Activated naive CD8-positive, alpha-beta T cell treated with anti-CD3 and anti-CD28 coated beads, Interleukin-2, amount 10 ng/mL, durations not matched to agents 7 days and 5 days (primary cell): Measurements from ENCODE around the gene CWC25. TPM values are rescaled to one million over a fixed set of nuclear protein-coding genes. Genes with fewer than 3 reads are reported as not detected.

ENCODE experiments used
- ATAC-seq: fragments of 150-1000 bp; cut with Tn5 transposase; one replicate; pipeline ENCODE4 v1.10.0; 2021; ENCODE audit warnings: low read depth, moderate library complexity
- POLR2A ChIA-PET: fragments of 350-600 bp; sonication (Branson Sonifier 250); formaldehyde crosslinking; loops from one replicate; lab custom pipeline; 2021; ENCODE audit warnings: antibody characterized with exemption; lab: Charles Lee
- DNase-seq: peaks from one replicate; pipeline ENCODE4 v3.0.0; 2021
- H3K27ac Mint-ChIP-seq: one replicate; pipeline ENCODE4 v1.8.0; 2022; ENCODE audit warnings: mild to moderate bottlenecking, mixed read lengths
- H3K27me3 Mint-ChIP-seq: one replicate; pipeline ENCODE4 v1.8.0; 2022; ENCODE audit warnings: mild to moderate bottlenecking, moderate library complexity, mixed read lengths
- H3K36me3 Mint-ChIP-seq: one replicate; pipeline ENCODE4 v1.8.0; 2021; ENCODE audit warnings: mild to moderate bottlenecking, mixed read lengths
- H3K4me1 Mint-ChIP-seq: one replicate; pipeline ENCODE4 v1.8.0; 2021; ENCODE audit warnings: mixed read lengths
- H3K4me3 Mint-ChIP-seq: one replicate; pipeline ENCODE4 v1.8.0; 2022; ENCODE audit warnings: mild to moderate bottlenecking, moderate library complexity, mixed read lengths
- H3K9me3 Mint-ChIP-seq: one replicate; pipeline ENCODE4 v1.8.0; 2021; ENCODE audit warnings: mixed read lengths
- total RNA-seq, 2 experiments: library from RNA; stranded (reverse); gene quantifications; one replicate each; pipeline ENCODE4 v1.2.3, GENCODE V29; 2021

The CWC25 gene
- 10 to 100 TPM; 35.2 to 37.5 TPM for total RNA-seq

DNA sequence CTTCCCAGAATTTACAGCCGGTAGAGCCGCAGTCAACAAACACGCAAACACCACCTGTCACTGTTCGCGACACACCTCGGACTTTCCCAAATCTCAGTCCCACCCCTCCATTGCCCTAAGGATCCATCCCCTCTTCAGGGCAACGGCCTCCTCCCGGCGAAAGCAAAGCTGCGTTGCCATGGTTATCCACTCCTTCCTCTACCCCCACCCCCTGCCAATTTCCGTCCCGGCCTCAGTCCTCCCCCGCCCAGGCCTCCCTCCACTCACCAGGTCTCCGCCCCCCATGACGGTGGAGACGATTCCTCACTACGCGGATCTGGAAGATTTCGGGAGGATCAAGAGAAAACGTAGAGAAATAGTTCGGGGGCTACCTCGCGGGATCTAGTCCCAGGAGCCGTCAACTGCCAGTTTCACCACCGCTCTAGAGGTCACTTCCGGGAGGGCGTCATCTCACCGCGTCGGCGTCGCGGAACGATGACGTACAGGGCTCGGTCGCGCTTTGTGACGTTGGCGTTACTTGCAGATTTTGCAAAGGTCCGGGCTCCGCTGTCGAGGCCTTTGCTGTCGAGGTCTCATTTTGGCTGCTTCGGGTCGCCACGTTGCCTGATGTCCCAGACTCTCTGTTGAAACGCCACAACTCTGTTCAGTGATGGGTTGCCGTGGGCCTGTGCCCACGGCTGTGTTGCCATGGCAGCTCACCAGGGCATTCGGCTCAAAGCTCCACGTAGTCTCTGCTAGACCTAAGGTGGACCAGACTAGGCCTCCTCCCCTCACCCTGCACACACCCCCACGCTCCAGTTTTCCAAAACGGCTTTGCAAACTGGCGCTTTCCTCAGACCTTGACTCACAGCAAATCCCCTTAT is at the start of gene CWC25:
CWC25 (minus strand) TSS at position 423 of the 863 bp plus-strand sequence; CDS start at position 285, 138 bp downstream.
- Mint-ChIP-seq H3K9me3 (no peaks in the 10 kb centered on the region), H3K27ac (peak within 1 kb of the TSS; percentile 99), H3K36me3 (peaks cover 4% of the 10 kb centered on the region), H3K4me3 (peak within 1 kb of the TSS; percentile 100), H3K4me1 (peaks cover 22% of the 10 kb centered on the region), H3K27me3 (no peaks in the 10 kb centered on the region)
- DNase-seq: peak; percentile 99
- ATAC-seq: peak; percentile 77
- POLR2A ChIA-PET: interaction anchor here (0.5 to 2.1 kb wide), 13 partner anchors 16 to 130 kb away, joined by 3 to 30 read pairs (median 5); partner anchors contain the start of genes LASP1, LASP1NB, PIP4K2B and RPL23

DNA sequence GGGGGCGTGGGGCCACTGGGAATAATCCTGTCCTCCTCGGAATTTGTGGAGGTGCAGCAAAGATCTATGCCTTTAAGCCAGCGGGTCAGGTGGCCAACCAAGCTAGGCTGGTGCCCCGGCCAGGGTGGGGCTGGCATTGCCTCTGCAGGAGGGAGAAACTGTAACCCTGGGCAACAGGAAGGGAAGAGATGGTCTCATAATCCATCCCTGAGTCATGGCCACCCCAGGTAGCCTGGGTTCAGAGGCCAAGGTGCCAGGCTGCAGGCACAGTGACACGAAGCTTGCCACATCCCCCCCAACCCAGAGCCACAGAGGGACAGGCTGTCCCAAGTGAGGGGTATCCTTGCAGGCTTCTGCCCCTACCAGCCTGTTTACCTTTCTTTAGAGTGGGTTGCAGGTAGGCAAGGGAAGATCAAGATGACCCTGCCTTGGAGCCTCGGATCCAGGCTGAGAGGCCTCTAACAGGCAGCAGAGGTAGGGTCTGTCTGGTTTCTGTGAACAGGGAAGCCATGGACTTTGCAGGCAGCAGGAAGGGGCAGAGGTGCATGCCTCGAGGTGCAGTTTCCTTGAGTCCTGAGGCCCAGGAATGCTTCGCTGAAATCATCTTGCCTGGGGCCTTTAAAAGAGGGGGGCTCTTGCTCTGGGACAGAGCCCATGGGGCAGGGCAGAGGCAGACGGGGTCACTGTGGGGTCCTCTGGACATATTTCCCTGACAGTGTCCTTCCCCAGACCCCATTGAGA is 48.7 kb upstream of the CWC25 start:
- POLR2A ChIA-PET: interaction anchor here (0.7 to 7.2 kb wide), 10 partner anchors 6 to 280 kb away, joined by 3 to 147 read pairs (median 4); partner anchors contain the start of gene RPL23
- H3K4me3 Mint-ChIP-seq: peak overlapping the region; percentile 97
- H3K4me1 Mint-ChIP-seq: peaks cover 70% of the 10 kb centered on the region
- no peaks in the 10 kb centered on the region for H3K9me3 Mint-ChIP-seq
- peaks cover 30% of the 10 kb centered on the region for H3K36me3 Mint-ChIP-seq
- no peaks in the 10 kb centered on the region for H3K27me3 Mint-ChIP-seq
- DNase-seq: no peak
- no peak for ATAC-seq
- H3K27ac Mint-ChIP-seq: peak overlapping the region; percentile 79

DNA sequence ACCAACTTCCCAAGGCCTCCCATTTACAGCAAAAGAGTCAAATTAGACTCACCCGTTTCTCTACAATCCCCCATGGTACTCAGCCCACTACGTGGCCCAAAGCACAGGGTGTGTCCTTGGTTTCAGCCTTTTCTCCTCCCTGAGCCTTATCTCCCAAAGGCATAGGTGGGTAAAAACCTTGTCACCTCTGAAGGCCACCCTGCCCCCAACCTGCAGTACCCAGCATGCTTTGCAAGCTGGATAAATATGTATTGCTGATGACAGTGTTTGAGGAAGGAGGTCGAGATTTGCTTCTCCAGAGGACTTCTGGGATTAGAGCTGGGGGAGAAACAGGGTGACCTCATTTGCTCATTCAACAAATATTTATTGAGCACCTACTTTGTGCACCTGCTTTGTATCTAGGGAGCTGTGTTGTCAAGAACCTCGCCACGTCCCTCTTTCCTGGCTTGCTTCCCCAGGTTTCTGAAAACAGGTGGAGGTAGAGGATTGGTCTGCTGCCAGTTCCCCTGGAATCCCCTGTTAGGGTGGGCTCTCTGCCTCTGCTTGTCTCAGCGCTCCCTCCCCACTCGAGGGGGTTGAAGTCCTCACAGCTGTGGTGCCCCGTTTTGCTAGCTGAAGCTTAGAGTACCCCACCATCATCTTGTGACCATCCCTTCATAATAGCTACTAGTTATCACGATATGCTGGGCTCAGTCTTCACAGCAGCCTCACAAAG is 47.7 kb upstream of the CWC25 start:
- DNase-seq (no peak), ATAC-seq (no peak)
- Mint-ChIP-seq H3K9me3 (no peaks in the 10 kb centered on the region), H3K4me3 (peak overlapping the region; percentile 97), H3K4me1 (peaks cover 70% of the 10 kb centered on the region), H3K27ac (peak overlapping the region; percentile 91), H3K27me3 (no peaks in the 10 kb centered on the region), H3K36me3 (peaks cover 21% of the 10 kb centered on the region)
- POLR2A ChIA-PET: interaction anchor here (0.6 to 7.2 kb wide), 7 partner anchors 7 to 54 kb away, joined by 3 to 147 read pairs (median 8); partner anchors contain the start of gene RPL23

DNA sequence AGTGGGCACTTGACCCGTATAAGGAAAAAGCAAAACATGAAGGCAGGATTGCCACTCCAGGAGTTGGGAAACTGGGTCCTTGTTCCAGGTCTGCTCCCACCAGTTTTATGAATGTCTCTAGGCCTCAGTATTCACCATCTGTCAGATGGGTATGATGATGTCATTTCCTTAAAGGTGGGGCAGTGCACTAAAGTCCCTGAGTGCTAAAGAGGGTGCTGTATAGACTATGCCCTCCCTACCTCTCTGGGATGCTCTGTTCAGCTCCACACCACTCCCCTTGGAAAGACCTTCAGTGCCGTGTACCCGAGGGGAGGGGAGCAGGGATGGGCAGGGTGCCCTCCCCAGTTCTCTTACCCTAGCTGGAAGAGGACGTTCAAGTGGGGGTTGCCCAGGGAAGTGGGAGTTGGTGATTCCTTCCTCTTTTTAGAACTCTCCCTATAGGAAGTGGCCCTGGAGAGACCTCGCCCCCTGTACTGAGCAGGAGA is 46.9 kb upstream of the CWC25 start:
- Mint-ChIP-seq H3K4me3 (peak overlapping the region; percentile 97), H3K36me3 (peaks cover 23% of the 10 kb centered on the region), H3K27ac (peak overlapping the region; percentile 91), H3K27me3 (no peaks in the 10 kb centered on the region), H3K4me1 (peaks cover 69% of the 10 kb centered on the region), H3K9me3 (no peaks in the 10 kb centered on the region)
- ATAC-seq (no peak), DNase-seq (no peak)
- POLR2A ChIA-PET: interaction anchor here (1.2 to 7.2 kb wide), 11 partner anchors 8 to 281 kb away, joined by 3 to 147 read pairs (median 11); partner anchors contain the start of gene RPL23

DNA sequence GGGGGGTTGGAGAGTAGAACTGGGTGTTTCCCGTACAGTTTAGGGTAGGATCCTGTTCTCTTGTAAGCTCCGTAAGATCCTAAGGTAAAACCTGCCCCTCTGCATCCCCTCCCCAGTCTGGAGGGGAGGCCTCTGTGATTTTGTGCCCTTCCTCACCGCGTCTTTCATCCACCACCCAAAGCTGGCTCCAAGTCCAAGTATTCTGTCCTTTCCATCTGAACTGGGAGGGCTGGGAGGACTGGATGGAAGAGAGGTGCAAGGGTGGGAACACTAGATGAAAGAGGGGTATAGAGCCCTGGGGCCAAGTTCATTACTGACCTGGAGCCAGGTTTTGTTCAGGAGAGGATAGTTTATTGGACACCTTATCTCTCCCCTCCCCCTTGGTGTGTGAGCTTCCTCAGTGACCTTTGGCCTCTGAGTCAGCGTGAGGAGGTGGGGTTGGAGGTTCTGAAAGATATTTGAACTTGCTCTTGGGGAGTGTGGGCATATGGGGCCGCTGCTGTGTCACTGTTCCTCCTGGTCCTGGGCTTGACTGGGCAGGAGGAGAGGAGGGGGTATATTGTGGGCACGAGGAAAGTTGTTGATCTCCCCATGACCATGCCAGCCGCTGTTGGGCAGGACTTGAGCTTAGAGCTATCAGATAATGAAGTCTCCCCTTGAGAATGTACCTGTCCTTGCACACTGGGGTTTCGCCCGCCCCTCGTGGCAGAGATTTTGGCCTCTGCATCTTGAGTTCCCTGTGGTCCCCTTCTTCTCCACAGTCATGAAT is 46.3 kb upstream of the CWC25 start:
- H3K27ac Mint-ChIP-seq: peak overlapping the region; percentile 91
- no peaks in the 10 kb centered on the region for H3K9me3 Mint-ChIP-seq
- ATAC-seq (peak; percentile 21), DNase-seq (peak; percentile 69)
- H3K36me3 Mint-ChIP-seq: peaks cover 23% of the 10 kb centered on the region
- POLR2A ChIA-PET: interaction anchor here (0.5 to 7.2 kb wide), 18 partner anchors 9 to 282 kb away, joined by 3 to 147 read pairs (median 9); partner anchors contain the start of genes CWC25, FBXO47, LASP1NB and RPL23
- H3K4me1 Mint-ChIP-seq: peaks cover 63% of the 10 kb centered on the region
- H3K4me3 Mint-ChIP-seq: peak overlapping the region; percentile 97
- no peaks in the 10 kb centered on the region for H3K27me3 Mint-ChIP-seq

DNA sequence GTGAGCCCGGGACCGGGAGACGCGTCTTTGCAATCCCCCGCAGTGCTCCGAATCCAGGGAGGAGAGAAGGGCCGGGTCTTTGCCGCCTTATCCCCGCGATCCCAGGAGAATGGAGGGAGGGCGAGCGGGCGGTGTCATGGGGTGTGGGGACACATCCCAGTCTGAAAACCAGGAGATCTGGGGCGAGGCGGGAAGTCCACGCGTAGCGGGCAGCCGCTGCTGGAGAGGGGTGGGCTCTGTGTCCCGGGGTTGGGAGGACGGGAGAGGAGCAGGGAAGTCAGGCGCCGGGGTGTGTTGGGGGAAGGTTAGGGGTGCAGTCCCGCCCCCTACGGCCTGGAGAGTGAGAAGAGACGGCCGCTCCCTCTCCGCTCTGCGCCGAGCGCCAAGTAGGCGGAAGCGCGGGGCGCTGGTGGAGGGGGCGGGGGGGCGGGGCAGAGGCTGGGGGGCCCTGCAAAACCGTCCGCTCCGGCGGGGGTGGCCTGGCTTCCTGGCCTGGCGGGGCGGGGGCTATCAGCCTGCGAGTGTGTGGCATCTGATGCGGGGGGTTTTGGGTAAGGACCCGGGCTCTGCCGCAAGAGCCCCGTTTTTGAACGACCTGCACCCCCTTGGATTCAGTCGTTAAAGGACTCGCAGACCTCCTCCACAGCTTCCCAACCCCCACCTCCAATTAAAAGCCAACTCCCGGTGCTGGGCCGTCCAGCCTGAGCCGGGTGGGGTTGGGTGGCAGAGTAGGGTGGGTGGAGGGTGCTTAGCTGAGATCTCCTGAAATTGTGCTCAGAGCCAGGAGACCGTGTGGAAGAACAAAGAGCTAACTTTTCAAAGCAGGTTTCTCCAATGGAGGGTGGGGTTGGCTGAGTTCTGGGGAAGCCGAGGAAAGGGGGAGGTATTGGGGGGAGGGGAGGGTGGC is 45.4 kb upstream of the CWC25 start:
- POLR2A ChIA-PET: interaction anchor here (0.5 to 7.2 kb wide), 34 partner anchors 10 to 581 kb away, joined by 3 to 147 read pairs (median 7); partner anchors contain the start of genes CWC25, FBXO47, LASP1NB and MED1
- DNase-seq: peak; percentile 80
- peak; percentile 47 for ATAC-seq
- no peaks in the 10 kb centered on the region for H3K27me3 Mint-ChIP-seq
- H3K36me3 Mint-ChIP-seq: peaks cover 23% of the 10 kb centered on the region
- peaks cover 56% of the 10 kb centered on the region for H3K4me1 Mint-ChIP-seq
- no peaks in the 10 kb centered on the region for H3K9me3 Mint-ChIP-seq
- peak overlapping the region; percentile 96 for H3K27ac Mint-ChIP-seq
- H3K4me3 Mint-ChIP-seq: peak overlapping the region; percentile 97

DNA sequence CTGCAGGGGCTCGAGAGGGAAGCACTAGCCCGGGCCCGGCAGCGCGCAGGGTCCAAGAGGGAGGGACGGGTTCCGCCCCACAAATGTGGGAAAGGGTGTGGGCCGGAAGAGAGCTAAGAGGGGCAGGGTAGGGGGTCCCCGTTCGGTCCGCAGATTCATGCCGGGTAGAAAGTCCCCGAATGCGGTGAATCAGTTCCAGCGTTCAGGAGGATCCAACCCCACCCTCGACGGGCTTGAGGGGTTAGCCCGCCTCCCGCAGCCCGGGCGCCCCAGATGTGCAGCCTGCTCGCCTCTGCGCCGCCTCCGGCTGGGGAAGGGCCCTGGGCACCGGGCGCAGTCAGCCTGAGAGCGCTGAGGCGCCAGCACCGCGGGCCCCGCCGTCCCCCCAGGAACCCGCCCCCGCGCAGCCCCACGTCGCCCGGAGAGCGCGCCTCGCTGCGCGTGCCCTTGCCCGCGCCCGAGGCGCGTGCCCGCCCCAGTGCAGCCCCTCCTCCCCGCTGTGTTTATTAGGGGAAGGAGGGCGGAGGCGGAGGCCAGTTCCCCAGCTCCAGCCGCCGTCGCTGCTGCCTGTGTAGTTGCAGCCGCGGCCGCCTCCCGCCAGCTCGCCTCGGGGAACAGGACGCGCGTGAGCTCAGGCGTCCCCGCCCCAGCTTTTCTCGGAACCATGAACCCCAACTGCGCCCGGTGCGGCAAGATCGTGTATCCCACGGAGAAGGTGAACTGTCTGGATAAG is 44.6 kb upstream of the CWC25 start, which contains the start of gene LASP1:
LASP1 (plus strand) TSS at position 533 of the 733 bp plus-strand sequence; CDS start at position 665, 132 bp downstream.
- peaks cover 48% of the 10 kb centered on the region for H3K4me1 Mint-ChIP-seq
- POLR2A ChIA-PET: interaction anchor here (0.6 to 7.2 kb wide), 29 partner anchors 10 to 581 kb away, joined by 3 to 147 read pairs (median 7); partner anchors contain the start of genes CWC25, FBXO47, LASP1NB and MED1
- peak; percentile 95 for DNase-seq

DNA sequence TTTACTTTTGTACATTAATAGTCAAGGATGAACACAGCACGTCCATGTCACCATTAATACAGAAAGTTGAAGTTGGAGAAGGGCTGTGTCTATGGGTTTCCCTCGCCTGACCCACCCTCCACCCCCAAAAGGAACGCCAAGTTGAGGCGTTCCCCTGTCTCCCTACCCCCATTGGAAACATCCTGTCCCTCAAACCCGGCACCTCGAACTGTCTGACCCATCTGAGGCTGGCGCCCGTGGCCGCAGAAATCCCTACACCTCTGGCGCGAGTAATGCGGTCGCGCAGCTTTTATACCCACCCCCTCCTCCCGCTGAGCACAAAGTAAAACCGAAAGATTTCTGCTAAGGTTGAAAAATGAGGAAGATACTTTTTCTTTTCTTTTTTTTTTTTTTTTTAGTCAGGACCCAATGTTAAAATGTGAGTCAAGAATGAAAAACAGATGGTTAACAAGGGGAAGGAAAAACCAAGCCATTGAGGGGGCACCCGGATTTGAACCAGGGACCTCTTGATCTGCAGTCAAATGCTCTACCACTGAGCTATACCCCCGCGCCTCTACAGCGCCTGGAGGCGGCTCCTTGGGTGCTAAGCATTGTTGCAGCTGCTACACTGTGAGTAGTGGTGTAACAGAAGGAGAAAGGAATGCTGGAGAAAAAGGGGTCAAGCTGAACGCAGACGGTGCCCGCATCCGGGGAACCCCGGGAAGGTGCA is 43.9 kb upstream of the CWC25 start:
- peak; percentile 45 for ATAC-seq
- peaks cover 42% of the 10 kb centered on the region for H3K4me1 Mint-ChIP-seq
- H3K36me3 Mint-ChIP-seq: peaks cover 23% of the 10 kb centered on the region
- DNase-seq: peak; percentile 91
- H3K27ac Mint-ChIP-seq: peak overlapping the region; percentile 91
- no peaks in the 10 kb centered on the region for H3K27me3 Mint-ChIP-seq
- H3K9me3 Mint-ChIP-seq: no peaks in the 10 kb centered on the region
- H3K4me3 Mint-ChIP-seq: peak overlapping the region; percentile 97
- POLR2A ChIA-PET: interaction anchor here (0.6 to 7.2 kb wide), 29 partner anchors 10 to 1167 kb away, joined by 3 to 147 read pairs (median 7); partner anchors contain the start of genes CWC25, FBXO47, LASP1NB and MLLT6

More for the DNA sequence above, 44.6 kb upstream of the CWC25 start, which contains the start of gene LASP1:
- peak; percentile 71 for ATAC-seq
- peak within 1 kb of the TSS; percentile 97 for H3K4me3 Mint-ChIP-seq
- H3K36me3 Mint-ChIP-seq: peaks cover 23% of the 10 kb centered on the region
- H3K27me3 Mint-ChIP-seq: no peaks in the 10 kb centered on the region
- H3K9me3 Mint-ChIP-seq: no peaks in the 10 kb centered on the region
- H3K27ac Mint-ChIP-seq: peak within 1 kb of the TSS; percentile 96

DNA sequence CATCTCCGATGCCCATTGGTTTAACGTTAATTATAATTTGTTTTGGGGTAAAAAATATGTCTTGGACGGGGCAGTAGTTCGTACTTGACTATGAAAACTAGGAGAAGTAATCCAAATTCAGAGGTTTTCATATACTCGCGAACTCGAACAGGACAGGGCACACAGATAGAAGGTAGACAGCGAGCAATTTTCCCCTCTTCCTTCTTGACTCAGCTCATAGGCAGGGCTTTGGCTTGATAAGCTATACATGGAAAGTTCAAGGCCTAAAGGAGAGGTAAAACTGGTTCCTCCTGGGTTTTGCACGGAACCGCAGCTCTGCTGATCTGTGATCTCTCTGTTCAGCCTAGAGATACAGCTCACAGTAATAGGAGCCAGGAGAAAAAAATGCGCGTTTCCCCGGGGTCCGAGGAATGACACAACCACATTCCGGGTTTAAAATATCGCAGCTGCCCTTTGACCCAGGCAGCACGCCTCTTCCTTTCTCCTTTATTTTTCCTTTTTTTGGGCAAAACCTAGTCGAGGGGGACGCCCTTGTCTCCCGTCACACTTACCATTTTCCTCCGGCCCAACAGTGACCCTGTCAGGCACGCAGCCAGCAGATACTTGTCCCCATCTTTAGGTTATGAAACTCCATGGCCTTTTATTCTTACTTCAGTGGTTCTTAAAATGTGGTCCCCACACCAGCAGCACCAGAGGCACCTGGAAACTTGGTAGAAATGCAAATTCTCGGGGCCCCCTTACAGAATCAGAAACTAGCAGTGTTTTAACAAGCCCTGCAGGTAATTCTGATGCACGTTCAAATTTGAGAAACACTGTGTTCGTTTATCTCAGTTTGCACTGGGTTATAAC is 43.1 kb upstream of the CWC25 start:
- no peak for DNase-seq
- Mint-ChIP-seq H3K27me3 (no peaks in the 10 kb centered on the region), H3K36me3 (peaks cover 20% of the 10 kb centered on the region), H3K4me3 (peak overlapping the region; percentile 97), H3K4me1 (peaks cover 37% of the 10 kb centered on the region), H3K9me3 (no peaks in the 10 kb centered on the region), H3K27ac (peak overlapping the region; percentile 91)
- POLR2A ChIA-PET: interaction anchor here (0.7 to 7.2 kb wide), 19 partner anchors 12 to 1168 kb away, joined by 3 to 147 read pairs (median 6); partner anchors contain the start of genes LASP1NB, MLLT6 and RPL23
- ATAC-seq: no peak
